Right lobe of liver (tissue), 6 donors: ENCODE measurements around the gene MAST4. TPM values are rescaled to one million over a fixed set of nuclear protein-coding genes. Genes with fewer than 3 reads are reported as not detected.

Experiments
- ATAC-seq, 4 donors: fragments of 200-7000 bp; cut with Tn5 transposase; one replicate each; pipeline ENCODE4 v1.9.1; 2020; ENCODE audit warnings: mild to moderate bottlenecking in 4 of 4, moderate library complexity in 4 of 4
- DNase-seq, 3 donors: peaks; one replicate each; pipeline ENCODE4 v3.0.0-alpha.2; 2020
- H3K27ac ChIP-seq, 3 donors: fragments of 200-600 bp; one replicate each; pipeline ENCODE4 v1.8.0; 2022
- H3K27me3 ChIP-seq, 2 donors: fragments of 200-600 bp; one replicate each; pipeline ENCODE4 v1.8.0; 2022
- H3K36me3 ChIP-seq, 4 donors: fragments of 200-600 bp; sonication (generic) in 1 of 4; one replicate each; pipeline versions ENCODE4 v1.5.1 to v1.8.0; 2017 to 2022; ENCODE audit warnings: control low read depth in 1 of 4
- H3K4me1 ChIP-seq, 4 donors: fragments of 200-600 bp; sonication (generic) in 1 of 4; one replicate each; pipeline versions ENCODE4 v1.5.1 to v1.8.0; 2017 to 2022; ENCODE audit warnings: control low read depth in 1 of 4
- H3K4me3 ChIP-seq, 3 donors: fragments of 200-600 bp; one replicate each; pipeline ENCODE4 v1.8.0; 2022
- H3K9me3 ChIP-seq, 4 donors: fragments of 200-600 bp; sonication (generic) in 1 of 4; one replicate each; pipeline versions ENCODE4 v1.5.1 to v1.8.0; 2017 to 2022; ENCODE audit warnings: control low read depth in 1 of 4
- POLR2A ChIP-seq: fragments of 450-650 bp; IDR thresholded peaks from one replicate; pipeline ENCODE4 v1.6.1; 2017; ENCODE audit warnings: antibody characterized with exemption, mild to moderate bottlenecking
- WGBS: methylation state at CpG from one replicate; pipeline ENCODE4 v1.1.6; 2018; ENCODE audit warnings: low coverage, low lambda C conversion rate; ENCODE audit not compliant: insufficient coverage; ENCODE audit errors: missing lambda C conversion rate; 5-methylcytosine and 5-hydroxymethylcytosine counted together
- intact Hi-C, 2 donors: fragments of 100-400 bp; cut with DNase I; formaldehyde crosslinking; loops; one replicate each; pipeline versions ENCODE4 v1.11.2 to v1.14.1; 2022
- total RNA-seq, 6 experiments: library from RNA; depleted of rRNA in 2 of 6; stranded (reverse); fragments of >200 nt in 2 of 6; fragmentation: NEBNext Ultra II Directional in 3 of 6; extraction: Animal tissue kit (Norgen Biotek cat#: 25700) in 3 of 6; gene quantifications; one replicate each; pipeline versions ENCODE4 v1.1.0 to v1.2.4, GENCODE V29; 2016 to 2023
- TF ChIP-seq, protein P1 (sequence below), 4 donors: fragments of 200-600 bp in 3 of 4; fragments of 450-650 bp in 1 of 4; IDR thresholded peaks; one replicate each; pipeline versions ENCODE4 v1.5.1 to v1.8.0; 2016 to 2022; ENCODE audit warnings: antibody characterized with exemption in 4 of 4, mild to moderate bottlenecking in 2 of 4
- donor health status: DM: no; HTN: yes; CAD: no.
- donor health status: DM: no; HTN: no; CAD: no.
- donor health status: DM: no; HTN: no; CAD: no.
- donor health status: DM: no; HTN: yes; CAD: no.
- donor health status: DM: no; HTN: yes; CAD: no.

The MAST4 gene
- total RNA-seq, 6 experiments from 2014 or later = 9.4 to 23.5 (median 13.9) TPM

DNA sequence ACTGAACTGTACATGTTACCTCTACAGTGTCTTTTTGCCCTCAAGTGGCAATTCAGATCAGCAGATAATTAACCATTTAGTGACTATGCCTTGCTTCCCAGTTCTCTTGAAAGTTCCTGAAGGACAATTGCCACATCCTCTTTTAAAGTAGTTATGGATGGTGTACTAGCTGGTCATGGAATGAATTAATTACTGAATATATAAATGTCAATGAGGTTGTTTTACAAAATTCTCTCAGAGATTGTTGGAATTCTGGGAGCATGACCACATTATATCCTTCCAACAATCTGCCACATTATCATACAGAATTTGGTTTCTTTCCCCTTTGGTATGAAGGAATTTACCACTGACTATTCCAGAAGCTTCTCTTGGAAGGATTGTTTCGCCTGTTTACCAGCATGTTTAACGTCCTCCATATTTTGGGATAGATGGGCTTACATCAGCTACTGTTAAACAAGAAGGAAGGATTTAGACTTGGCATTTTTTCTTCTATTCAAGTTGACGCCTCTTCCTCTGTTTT is 424.0 kb downstream of the MAST4 start:
- Histone ChIP-seq H3K36me3 (no peaks in the 10 kb centered on the region), H3K27ac (no peak overlapping the region), H3K4me1 (peaks cover 0 to 16% (median 4%) of the 10 kb centered on the region in 4 donors), H3K27me3 (no peaks in the 10 kb centered on the region), H3K4me3 (no peak overlapping the region), H3K9me3 (no peaks in the 10 kb centered on the region)
- no peak for ATAC-seq
- WGBS = 92% methylated on average over 3 of the region's 3 CpGs
- intact Hi-C loops = no loop called here
- TF ChIP-seq POLR2A = no peak
- TF ChIP-seq, protein P1, sequence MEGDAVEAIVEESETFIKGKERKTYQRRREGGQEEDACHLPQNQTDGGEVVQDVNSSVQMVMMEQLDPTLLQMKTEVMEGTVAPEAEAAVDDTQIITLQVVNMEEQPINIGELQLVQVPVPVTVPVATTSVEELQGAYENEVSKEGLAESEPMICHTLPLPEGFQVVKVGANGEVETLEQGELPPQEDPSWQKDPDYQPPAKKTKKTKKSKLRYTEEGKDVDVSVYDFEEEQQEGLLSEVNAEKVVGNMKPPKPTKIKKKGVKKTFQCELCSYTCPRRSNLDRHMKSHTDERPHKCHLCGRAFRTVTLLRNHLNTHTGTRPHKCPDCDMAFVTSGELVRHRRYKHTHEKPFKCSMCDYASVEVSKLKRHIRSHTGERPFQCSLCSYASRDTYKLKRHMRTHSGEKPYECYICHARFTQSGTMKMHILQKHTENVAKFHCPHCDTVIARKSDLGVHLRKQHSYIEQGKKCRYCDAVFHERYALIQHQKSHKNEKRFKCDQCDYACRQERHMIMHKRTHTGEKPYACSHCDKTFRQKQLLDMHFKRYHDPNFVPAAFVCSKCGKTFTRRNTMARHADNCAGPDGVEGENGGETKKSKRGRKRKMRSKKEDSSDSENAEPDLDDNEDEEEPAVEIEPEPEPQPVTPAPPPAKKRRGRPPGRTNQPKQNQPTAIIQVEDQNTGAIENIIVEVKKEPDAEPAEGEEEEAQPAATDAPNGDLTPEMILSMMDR (IDR thresholded peaks at IDR 0.05) = no peak
- no peak for DNase-seq

DNA sequence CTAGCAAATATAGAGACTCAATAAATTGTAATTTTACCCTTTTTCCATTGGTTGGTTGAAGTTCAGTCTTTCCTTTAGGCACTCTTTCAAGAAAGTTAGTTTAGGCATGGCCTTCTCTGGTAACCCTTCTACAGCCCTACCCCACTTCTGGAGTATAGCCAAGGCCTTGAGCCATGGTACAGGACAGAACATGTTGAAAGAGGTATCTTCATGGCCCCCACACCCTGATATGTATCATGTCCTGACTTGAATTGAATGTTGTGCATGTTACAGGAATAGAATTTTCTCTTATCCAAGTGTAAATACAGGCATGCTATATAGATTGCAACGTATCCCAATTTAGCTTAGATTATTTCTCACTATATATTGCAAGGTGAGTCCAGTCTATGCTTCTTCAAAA is 424.8 kb downstream of the MAST4 start:
- no peaks in the 10 kb centered on the region for H3K27me3 ChIP-seq
- WGBS = 84% methylated on average over 1 of the region's 1 CpG
- no peaks in the 10 kb centered on the region for H3K9me3 ChIP-seq
- H3K4me3 ChIP-seq = no peak overlapping the region
- H3K27ac ChIP-seq = no peak overlapping the region
- no peak for ATAC-seq
- H3K4me1 ChIP-seq = peaks cover 0 to 13% (median 5%) of the 10 kb centered on the region in 4 donors
- intact Hi-C loops = no loop called here
- H3K36me3 ChIP-seq = no peaks in the 10 kb centered on the region
- no peak for DNase-seq
- no peak for TF ChIP-seq POLR2A
- TF ChIP-seq, protein P1 (IDR thresholded peaks at IDR 0.05) = no peak

DNA sequence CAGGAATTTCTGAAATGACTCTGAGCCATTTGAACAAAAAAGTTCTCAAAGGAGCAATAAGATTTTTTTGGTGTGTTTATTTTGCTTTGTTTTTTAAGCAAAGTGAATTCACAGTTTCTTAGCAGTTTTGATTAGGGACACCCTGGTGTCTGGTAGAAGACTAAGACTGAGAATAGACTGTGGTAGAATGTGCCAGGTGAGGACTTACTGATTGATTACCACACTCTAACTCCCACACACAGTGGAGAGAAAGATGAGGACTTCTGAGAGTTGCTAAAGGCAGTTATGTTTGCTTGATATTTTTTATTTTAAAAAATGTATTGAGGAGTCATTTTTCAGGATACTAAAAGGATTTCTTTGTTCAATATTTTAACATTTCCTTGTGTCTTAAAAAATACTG is 425.3 kb downstream of the MAST4 start:
- H3K36me3 ChIP-seq = no peaks in the 10 kb centered on the region
- intact Hi-C loops = no loop called here
- no peak for TF ChIP-seq POLR2A
- TF ChIP-seq, protein P1 (IDR thresholded peaks at IDR 0.05) = no peak
- H3K4me3 ChIP-seq = no peak overlapping the region
- DNase-seq = no peak
- peaks cover 0 to 15% (median 7%) of the 10 kb centered on the region in 4 donors for H3K4me1 ChIP-seq
- ATAC-seq = peak in 2 of 4 donors; percentile 42 to 45
- no peaks in the 10 kb centered on the region for H3K9me3 ChIP-seq
- H3K27me3 ChIP-seq = no peaks in the 10 kb centered on the region
- H3K27ac ChIP-seq = no peak overlapping the region

DNA sequence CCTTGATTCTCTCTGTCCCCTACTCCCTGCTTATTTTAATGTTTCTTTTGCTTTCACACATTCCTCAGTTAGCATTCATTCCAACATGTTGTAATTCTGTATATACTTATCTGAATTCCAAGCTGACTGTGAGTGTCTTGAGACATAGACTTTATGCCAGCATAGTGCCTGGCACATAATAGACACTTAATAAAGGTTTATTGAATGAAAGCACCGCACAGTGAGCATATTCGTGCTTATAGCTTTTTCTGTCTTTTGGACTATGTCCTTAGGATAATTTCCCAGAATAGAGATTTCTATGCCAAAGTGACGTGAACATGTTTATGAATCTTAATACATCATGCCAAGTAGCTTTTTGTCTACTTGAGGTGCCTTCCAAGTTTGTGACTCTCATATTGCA is 425.8 kb downstream of the MAST4 start:
- DNase-seq (no peak), ATAC-seq (no peak)
- 77% methylated on average over 3 of the region's 3 CpGs for WGBS
- Histone ChIP-seq H3K4me1 (peaks cover 0 to 19% (median 7%) of the 10 kb centered on the region in 4 donors), H3K4me3 (no peak overlapping the region), H3K36me3 (no peaks in the 10 kb centered on the region), H3K27me3 (no peaks in the 10 kb centered on the region), H3K27ac (no peak overlapping the region), H3K9me3 (no peaks in the 10 kb centered on the region)
- TF ChIP-seq POLR2A = no peak
- TF ChIP-seq, protein P1 (IDR thresholded peaks at IDR 0.05) = no peak
- intact Hi-C loops = no loop called here

DNA sequence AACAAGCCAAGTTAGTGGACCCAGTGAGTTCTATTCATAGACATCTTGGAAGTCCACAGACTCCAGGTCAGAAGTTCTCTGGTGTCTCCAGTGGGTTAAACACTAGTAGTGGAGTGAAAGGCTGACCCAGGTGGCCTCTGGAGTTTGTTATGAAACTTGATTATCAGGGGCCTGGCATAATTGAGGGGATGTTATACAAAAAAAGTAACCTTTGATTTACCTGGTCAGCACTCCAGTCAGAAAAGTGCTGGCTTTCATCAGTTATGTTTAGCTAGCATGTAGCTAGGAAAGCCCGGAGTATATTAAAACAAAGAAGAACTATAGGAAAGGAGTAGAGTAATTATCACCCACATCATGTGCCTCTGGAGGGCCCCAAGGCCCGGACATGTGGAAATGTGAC is 429.3 kb downstream of the MAST4 start:
- 11% methylated on average over 2 of the region's 2 CpGs for WGBS
- H3K27me3 ChIP-seq = no peaks in the 10 kb centered on the region
- ATAC-seq = peak; percentile 27 to 69 (median 61)

More for the DNA sequence above, 429.3 kb downstream of the MAST4 start:
- Histone ChIP-seq H3K4me3 (no peak overlapping the region), H3K4me1 (peaks cover 0 to 29% (median 14%) of the 10 kb centered on the region in 4 donors), H3K36me3 (no peaks in the 10 kb centered on the region), H3K9me3 (no peaks in the 10 kb centered on the region), H3K27ac (peak overlapping the region in 1 of 3 donors; percentile 31)
- intact Hi-C loops = no loop called here
- no peak for TF ChIP-seq POLR2A
- TF ChIP-seq, protein P1 (IDR thresholded peaks at IDR 0.05) = no peak
- peak in 1 of 3 donors; percentile 51 for DNase-seq
